ENCODE data around the gene OR52B2.

The OR52B2 gene

GRCh38 chr11:6129635-6130034 lies 40.5 kb downstream of the OR52B2 start:
- no peak for TF ChIP-seq CTCF (IDR thresholded peaks at IDR 0.05; ENCODE audit: insufficient read depth, low read length, poor library complexity, severe bottlenecking)
- no peaks in the 10 kb centered on the region for H3K36me3 ChIP-seq (ENCODE audit: control insufficient read depth, insufficient read depth, low read length)
- no peak overlapping the region for H3K4me3 ChIP-seq (replicated peaks; ENCODE audit: low read depth, low read length)
- no peaks in the 10 kb centered on the region for H3K27me3 ChIP-seq (replicated peaks; ENCODE audit: control insufficient read depth, insufficient read depth, low read length)
- no peak for DNase-seq (ENCODE audit: extremely low read depth, insufficient read length)

- no peaks in the 10 kb centered on the region for H3K27me3 ChIP-seq (replicated peaks; ENCODE audit: control insufficient read depth, insufficient read depth, low read length)
- no peaks in the 10 kb centered on the region for H3K36me3 ChIP-seq (ENCODE audit: control insufficient read depth, insufficient read depth, low read length)
- TF ChIP-seq CTCF (IDR thresholded peaks at IDR 0.05; ENCODE audit: insufficient read depth, low read length, poor library complexity, severe bottlenecking), result no peak
- no peak for DNase-seq (ENCODE audit: extremely low read depth, insufficient read length)
- H3K4me3 ChIP-seq (replicated peaks; ENCODE audit: low read depth, low read length), result no peak overlapping the region
These were observed 41.1 kb downstream of the OR52B2 start for GRCh38 chr11:6129011-6129410.

GRCh38 chr11:6127881-6128280 lies 42.2 kb downstream of the OR52B2 start:
- no peak for DNase-seq (ENCODE audit: extremely low read depth, insufficient read length)
- Histone ChIP-seq H3K4me3 (replicated peaks; ENCODE audit: low read depth, low read length) (no peak overlapping the region), H3K36me3 (ENCODE audit: control insufficient read depth, insufficient read depth, low read length) (no peaks in the 10 kb centered on the region), H3K27me3 (replicated peaks; ENCODE audit: control insufficient read depth, insufficient read depth, low read length) (no peaks in the 10 kb centered on the region)
- TF ChIP-seq CTCF (IDR thresholded peaks at IDR 0.05; ENCODE audit: insufficient read depth, low read length, poor library complexity, severe bottlenecking), result no peak

GRCh38 chr11:6124245-6124644 lies 45.9 kb downstream of the OR52B2 start:
- Histone ChIP-seq H3K27me3 (replicated peaks; ENCODE audit: control insufficient read depth, insufficient read depth, low read length) (no peaks in the 10 kb centered on the region), H3K36me3 (ENCODE audit: control insufficient read depth, insufficient read depth, low read length) (no peaks in the 10 kb centered on the region), H3K4me3 (replicated peaks; ENCODE audit: low read depth, low read length) (no peak overlapping the region)
- no peak for TF ChIP-seq CTCF (IDR thresholded peaks at IDR 0.05; ENCODE audit: insufficient read depth, low read length, poor library complexity, severe bottlenecking)
- DNase-seq (ENCODE audit: extremely low read depth, insufficient read length), result no peak

Data from GM06990 (cell line).